GF-D8 (cell line): ENCODE results near the gene RAD21L1.
A peak's percentile ranks its signal among the peaks of the same experiment; 100 is the strongest.
"Not testable (repeated sequence)": the region's sequence is repeated elsewhere in the genome, so short reads cannot be mapped to it uniquely, and the experiment has no call there.

Experiments used
- DNase-seq: peaks from one replicate; lab custom pipeline; 2025; lab: John Stamatoyannopoulos, UW

Gene RAD21L1

DNA sequence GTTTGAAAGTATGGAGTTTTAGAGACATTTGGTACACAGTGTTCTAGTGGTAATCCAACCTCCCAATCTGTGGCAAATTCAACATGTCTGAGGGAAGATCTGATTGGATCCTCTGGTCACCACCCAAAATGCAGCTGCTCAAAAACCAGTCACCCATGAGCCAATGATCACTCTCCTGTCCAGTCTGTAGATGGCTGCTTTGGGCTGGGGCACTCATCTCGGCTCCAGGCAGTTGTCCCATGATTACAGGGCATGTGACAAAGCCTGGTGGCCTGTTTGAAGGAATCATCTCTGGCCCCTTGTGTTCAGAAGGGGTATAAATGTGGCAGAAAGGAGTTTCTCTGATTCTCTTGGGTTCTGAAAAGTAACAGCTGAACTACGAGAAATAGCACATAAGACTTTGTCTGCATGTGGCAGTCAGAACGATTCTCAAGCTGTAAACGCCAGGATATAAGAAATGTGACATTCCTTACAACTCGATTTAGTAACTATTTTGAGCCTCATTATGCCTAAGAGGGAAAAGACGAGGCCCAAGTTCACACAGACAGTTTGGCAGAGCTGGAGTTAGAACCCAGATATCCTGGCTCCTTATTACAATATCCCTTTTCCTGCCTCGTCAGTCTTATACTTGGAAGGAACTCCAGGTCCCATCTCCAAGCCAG is 26.5 kb upstream of the RAD21L1 start:
- DNase-seq = no peak

DNA sequence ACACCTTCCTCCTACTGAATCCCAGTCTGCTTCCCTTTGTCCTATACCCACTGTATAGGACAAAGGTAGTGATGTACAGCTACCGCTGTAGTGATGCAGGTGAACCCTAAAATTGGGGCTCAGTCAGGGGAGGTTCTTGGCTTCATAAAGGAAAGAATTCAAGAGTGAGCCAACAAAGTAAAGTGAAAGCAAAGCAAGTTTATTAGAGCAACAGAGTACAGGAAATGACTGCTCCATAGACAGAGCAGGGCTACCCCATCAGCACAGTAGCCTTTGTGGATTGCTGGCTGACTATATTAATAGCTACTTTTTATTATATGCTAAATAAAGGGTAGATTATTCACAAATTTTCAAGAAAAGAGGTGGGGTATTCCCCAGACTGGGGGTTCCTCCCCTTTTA is 25.9 kb upstream of the RAD21L1 start:
- no peak for DNase-seq

DNA sequence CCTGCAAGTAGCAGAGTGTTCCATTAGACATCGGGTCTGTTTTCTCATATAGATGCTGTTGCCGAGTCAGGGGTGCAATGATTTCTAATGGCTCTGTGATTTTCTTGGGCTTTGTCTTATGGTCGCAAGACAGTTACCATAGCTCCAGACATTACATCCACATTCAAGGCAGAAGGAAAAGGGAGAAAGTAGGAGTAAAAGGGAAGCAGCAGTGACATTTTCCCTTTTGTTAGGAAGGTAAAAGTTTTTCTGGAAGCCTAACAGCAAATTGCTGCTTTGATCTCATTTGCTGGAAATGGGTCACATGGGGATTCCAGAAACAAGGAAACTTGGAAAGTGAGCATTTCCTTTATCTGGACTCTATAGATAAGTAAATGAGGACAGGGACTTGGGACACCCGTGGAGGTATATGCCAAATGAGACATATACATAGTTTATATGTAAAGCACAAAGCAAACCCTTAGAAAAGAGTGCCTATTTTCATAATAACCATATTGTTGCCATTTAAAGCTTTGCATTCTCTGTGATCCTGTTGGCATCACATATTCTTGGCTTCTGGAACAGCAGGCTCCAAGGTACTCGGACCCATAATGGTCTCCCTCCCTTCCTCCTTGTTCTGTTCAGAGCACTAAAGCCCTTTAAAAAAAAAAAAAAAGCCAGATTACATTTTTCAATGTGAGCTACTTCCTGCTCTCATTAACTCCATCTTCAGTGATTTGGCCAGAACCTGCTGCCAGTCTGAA is 22.9 kb upstream of the RAD21L1 start, which contains the start of gene C20orf202:
Gene C20orf202 (plus strand): TSS at position 693 of the 743 bp plus-strand sequence. CDS start 132 bp downstream, outside the sequence.
- DNase-seq = no peak

DNA sequence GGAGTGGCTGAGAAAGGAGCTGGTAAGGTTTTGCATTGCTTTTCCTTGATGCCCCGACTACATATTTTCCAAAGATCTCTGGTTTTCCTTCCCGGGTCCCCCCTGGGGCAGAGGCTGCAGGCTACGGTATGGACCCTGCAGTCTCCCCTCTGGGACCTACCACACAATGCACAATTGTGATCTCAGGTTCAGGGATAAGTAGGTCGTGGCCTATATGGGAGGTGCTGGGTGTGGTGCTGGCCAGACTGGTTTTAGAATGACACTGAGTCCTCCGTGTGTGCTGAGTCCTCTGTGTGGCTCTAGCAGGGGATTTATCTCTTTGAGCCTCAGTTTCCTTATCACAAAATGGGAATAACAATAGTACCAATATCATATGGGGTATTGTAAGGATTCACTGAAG is 22.2 kb upstream of the RAD21L1 start:
- no peak for DNase-seq

DNA sequence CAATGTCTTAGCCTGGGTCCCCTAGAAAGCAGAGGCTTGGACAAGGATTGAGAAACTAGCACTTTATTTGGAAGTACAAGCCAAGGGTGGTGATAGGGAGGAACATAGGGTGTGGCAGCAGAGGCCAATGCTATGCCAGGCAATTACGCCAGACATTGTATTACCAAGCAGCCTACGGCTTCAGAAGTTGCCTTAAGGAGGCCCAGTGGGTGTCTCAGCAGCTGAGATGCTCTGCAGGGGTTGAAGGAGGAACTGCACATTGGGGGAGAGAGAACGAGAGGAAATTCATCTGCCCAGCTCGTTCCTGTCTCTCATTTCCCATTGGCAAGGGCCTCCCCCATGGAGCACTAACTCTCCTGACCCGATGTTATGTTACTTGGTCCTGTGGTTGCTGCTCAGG is 21.7 kb upstream of the RAD21L1 start:
- no peak for DNase-seq

DNA sequence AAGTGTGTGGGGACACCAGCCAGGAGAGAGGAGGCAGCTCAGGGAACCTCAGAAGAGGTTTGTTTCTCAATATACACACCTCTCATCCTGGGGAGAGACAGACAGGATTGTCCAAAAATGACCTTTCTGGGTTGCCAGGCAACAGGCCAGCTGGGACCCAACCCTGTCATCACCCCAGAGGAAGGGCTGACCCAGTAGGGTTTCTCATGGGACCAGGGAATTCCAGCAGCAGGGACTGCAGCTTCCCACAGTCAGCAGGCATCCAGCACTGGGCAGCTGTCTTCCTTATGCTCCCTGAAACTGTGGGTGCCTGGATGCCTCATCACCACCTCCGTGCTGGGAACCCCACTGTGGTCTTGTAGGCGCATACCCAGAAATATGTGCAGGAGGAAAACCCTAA is 21.3 kb upstream of the RAD21L1 start:
- DNase-seq = no peak

DNA sequence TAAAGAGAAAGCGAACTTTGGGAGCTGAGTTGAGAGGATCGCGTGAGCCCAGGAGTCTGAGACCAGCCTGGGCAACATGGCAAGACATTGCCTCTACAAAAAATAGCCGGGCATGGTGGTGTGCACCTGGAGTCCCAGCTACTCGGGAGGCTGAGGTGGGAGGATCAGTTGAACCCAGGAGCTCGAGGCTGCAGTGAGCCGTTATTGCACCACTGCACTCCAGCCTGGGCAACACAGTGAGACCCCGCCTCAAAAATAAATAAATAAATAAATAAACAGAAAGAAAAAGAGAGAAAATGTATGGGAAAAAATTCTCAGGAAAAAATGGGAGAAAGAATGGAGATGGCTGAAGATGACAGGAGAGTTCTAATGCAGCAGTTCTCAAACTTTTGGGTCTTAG is 20.0 kb upstream of the RAD21L1 start:
- no peak for DNase-seq

DNA sequence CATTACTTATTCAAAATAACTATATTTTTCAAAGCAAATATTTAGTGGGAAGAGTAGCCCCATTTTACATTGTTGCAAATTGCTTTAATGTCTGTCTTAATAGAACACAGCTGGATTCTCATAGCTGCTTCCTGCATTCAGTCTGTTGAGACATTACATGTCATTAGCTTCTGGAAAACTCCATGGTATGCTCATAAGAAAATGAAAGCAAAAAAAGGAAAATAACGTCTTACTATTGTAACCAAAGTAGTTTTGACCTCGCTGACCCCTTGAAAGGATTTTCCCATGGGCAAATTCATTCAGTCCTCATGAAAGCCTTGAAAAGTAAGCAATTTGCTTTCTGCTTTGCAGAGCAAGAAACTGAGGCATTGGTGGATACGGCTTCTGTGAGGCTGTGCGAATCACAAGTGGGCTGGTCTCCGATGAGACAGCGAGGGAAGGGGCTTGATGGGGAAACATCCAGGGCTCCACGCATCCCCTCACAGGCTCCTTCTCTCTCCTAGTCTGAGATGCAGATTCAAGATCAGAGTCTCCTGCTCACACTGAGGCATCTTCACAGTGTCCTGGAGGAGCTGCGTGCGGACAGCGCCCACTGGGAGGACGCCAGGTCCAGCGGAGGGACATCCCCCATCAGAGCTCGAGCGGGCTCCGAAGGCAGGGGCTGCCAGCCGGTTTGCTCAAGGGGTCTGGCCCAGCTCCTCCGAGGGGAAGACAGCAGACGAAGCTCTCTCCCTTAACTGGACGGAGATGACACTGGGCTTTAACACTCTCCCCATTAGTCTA is 19.3 kb upstream of the RAD21L1 start:
- no peak for DNase-seq

DNA sequence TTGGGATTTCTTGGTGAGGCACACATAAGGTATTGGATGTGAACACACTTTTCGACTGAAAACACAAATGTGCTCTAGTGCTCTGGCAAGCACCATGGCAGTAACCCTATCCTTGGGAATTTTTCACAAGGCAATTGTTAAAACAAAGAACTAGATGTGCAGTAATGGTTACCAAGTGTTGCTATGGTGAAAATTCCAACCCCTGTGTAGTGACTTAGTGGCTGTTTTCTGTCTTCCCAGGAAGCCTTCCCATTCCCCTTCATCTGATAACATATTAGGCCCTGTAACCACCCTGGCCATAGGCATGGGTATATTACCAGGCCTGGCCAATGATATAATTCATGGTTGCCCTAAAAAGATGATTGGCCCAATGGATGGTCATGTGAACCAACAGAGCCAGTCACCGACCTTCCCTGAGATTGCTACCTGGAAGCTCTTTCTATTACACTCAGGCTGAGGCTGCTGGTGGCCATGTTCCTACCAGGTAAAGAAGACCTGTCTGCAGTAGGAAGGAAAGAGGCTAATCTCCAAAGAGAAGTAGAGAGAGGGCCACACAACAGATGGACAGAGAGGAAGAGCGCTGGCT is 18.5 kb upstream of the RAD21L1 start:
- DNase-seq = no peak

DNA sequence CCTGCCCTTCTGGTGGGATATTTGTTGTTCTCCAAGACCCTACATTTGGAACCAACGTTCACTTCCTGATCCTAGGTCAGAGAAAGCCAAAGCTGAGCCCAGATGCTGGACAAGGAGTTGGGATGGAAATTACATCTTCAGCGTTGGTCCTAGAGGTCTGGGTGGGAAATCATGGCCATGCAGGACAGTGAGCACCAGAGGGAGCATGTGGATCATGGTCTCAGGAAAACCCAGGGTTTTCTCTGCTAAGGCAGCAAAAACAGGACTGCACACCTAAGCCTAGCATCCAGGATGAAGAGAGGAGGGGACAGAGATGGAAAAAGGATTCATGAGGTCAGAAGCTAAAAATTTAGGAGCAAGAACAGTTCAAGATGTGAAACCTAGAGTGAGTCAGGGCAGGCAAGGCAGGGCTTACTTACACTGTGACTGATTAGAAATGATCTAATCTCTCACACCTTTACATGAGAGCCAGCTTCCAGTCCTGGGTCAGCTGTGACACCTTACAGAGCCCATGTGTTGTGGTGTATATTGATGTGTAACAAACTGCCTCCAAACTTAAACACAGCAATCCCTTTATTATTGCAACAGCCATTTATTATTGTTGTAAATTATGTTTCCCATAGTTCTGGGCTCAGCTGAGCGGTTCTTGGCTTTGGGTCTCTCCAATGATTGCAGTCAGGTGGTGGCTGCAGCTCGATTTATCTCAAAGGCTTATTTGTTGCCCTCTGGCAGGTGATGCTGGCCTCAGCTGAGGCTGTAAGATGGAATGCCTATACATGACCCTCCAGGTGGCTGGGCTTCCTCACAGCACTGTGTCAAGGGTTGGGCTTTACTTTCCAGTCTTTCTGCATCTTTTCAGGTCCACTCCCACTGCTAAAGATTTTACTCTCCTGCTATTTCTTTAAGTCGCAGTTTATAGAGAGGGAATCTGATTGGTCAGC is 16.1 kb upstream of the RAD21L1 start:
- no peak for DNase-seq

DNA sequence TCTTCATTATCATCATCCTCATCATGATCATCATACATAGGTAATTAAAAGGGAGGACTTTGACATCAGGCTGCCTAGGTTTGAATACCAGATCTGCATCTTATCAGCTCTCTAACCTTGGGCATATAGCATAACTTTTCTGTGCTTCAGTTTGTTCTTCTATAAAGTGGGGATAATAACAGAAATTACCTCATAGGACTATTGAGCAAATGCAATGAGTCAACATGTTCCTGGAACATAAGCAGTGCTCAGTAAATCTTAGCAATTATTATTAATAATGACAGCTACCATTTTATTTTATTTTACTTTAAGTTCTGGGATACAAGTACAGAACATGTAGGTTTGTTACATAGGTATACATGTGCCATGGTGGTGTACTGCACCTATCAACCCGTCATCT is 15.3 kb upstream of the RAD21L1 start:
- DNase-seq = no peak

DNA sequence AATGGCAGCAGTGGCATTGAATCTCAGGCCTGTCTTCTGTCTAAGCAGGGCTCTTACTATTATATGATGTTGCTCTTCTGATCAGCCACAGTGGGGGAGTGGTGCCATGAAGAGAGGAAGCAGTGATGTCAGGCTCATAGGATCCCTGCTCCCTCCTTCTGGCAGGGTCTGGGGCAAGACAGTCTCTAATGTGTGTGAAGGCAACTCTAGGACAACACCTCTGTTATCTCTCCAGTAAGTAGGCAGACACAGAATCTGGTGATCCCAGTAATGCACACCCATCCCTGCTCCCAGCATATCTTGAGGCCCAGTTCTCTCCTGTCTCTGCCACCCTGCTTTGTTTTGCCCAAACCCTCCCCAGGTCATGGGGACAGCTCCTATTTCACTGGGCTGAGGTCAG is 13.8 kb upstream of the RAD21L1 start:
- no peak for DNase-seq

DNA sequence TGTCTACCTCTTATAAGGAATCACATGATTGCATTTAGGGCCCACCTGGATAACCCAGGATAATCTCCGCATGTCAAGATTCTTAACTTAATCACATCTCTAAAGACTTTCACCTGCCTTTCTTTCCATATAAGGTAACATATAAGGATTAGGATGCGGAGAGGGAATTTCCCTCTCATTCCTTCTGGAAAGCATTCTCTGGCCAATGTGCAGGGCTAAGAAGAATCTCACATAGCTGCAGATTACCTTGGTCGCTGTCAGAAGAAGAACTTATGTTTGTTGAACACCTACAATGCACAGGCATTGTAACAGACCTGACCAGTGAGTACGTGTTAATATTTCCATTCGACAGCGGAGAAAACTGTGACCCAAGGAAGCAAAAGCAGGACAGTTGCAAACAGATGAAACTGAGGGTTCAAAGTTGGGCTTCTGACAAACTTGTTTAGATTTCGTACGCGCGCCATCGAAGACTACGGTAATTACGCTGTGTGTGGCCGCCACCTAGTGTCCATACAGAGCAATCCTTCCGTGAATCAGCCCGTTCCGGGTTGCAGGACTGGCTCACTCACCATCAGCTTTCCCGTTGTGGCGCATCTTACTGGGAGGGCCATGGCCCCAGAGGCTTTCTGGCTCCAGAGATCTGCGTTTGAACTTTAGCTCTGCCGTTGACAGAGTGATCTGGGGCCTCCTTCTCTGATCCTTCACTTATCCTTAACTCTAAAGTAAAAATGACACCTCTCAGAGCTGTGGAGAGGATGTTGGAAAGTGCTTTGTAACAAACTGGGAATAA is 13.0 kb upstream of the RAD21L1 start:
- peak; percentile 12 for DNase-seq

DNA sequence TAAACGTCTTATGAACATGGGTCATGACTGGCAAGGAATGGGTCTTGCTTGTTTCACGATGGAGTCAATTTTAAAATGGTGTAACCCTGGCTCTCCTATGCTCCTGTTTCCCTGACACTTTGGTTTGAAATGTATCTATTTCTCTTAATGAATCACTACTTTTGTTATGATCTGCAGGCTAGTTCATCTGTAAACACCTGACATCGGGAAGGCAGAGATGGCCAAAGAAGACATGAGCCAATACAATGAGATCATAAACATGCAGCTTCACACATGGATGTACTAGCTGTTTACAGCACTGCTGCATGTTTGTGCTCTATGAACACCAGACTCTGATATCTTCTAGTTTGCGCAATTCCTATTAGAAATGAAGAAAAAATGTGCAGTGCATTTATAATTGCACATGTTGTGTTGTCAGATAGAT is 11.0 kb upstream of the RAD21L1 start:
- no peak for DNase-seq

DNA sequence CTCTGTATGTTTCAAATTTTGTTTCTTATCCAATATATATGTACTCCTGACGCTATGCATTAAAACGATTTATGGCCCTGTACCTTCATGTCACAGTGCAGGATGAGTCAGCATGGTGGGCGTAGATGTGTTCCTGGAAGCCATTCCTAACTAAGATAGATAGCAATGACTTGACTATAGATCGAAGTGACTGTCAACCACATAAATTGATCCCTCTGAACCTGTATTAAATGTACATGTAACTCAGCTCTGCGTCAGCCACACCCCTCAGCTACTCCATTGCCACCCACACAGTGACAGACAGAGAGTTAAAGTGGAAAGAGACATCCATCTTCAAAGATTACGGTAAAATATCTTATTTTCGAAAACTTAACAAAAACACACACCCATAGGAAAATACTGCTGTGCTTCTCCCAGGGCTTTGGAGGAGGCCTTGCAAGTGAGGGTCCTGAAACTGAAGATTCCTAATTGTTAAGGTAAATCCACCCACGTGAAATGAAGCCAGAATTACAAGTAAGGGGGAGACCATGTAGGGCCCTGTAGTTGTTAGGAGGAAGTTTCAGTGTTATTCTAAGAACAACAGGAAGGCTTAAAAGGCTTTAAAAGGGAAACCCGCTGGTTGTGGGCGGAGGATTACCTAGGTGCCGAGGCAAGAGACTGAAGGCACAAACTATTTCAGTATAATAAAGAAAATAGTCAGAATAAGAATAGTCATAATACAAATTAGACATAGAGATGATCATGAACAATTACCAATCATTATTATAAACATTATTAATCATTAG is 10.3 kb upstream of the RAD21L1 start:
- DNase-seq = no peak

DNA sequence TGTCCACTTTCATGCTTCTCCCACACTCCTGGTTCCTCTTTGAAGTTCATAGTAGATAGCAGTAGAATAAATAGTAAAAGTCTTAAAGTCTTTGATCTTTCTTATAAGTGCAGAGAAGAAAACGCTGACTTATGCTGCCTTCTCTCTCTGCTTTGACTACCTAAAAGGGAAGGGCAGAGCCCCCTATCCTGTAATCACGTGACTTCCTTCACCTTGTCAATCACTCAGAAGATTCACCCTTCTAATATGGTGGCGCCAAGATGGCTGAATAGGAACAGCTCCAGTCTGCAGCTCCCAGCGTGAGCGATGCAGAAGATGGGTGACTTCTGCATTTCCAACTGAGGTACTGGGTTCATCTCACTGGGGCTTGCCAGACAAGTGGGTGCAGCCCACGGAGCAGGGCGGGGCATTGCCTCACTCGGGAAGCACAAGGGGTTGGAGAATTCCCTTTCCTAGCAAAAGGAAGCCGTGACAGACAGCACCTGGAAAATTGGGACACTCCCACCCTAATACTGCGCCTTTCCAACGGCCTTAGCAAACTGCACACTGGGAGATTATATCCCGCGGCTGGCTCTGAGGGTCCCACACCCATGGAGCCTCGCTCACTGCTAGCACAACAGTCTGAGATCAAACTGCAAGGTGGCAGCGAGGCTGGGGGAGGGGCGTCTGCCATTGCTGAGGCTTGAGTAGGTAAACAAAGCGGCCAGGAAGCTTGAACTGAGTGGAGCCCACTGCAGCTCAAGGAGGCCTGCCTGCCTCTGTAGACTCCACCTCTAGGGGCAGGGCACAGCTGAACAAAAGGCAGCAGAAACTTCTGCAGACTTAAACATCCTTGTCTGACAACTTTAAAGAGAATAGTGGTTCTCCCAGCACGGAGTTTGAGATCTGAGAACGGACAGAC is 9.1 kb upstream of the RAD21L1 start:
- not testable (repeated sequence) for DNase-seq

DNA sequence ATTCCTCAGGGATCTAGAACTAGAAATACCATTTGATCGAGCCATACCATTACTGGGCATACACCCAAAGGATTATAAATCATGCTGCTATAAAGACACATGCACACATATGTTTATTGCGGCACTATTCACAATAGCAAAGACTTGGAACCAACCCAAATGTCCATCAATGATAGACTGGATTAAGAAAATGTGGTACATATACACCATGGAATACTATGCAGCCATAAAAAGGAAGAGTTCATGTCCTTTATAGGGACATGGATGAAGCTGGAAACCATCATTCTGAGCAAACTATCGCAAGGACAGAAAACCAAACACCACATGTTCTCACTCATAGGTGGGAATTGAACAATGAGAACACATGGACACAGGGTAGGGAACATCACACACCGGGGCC is 3.1 kb upstream of the RAD21L1 start:
- not testable (repeated sequence) for DNase-seq

DNA sequence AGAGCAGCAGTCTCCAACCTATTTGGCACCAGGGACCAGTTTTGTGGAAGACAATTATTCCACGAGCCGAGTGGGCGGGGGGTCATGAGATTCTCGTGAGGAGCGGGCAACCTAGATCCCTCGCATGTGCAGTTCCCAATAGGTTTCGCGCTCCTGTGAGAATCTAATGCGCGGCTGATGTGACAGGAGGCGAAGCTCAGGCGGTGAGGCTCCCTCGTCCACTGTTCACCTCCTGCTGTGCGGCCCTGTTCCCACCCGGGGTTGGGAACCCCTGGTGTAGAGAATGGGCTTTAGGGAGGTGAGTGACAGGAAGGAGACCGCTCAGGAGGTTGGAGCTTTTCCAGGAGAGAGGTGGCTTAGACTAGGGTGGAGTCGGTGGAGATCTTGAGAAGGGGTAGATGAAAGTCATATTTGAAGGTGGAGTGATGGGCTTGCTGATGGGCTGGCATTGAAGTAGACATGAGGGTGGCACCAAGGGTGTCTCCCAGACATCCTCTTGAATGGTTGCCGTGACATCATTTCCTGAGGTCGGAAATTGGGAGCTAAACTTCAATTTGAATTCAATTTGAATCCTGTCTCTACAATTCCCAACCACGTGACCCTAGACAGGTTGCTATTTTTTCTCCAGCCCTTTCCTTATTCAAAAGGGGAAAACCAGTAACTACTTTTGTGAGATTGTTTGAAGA is 1.5 kb upstream of the RAD21L1 start:
- no peak for DNase-seq
